Astrocyte of the spinal cord (primary cell): ENCODE results near the gene GRIK1.

Experiments
- DNase-seq: peaks from one replicate; pipeline ENCODE4 v3.0.0; 2011; ENCODE audit warnings: low read depth, low spot score
- H3K4me3 ChIP-seq: 2 replicates; pipeline ENCODE4 v1.5.1; 2011; ENCODE audit warnings: low read depth, mild to moderate bottlenecking, low read length, moderate library complexity
- in situ Hi-C: cut with HindIII; loops from 2 replicates; pipeline ENCODE4 v1.10.0; 2017; ENCODE audit warnings: low sequenced_read_pairs
- TF ChIP-seq, protein P1 (sequence below): IDR thresholded peaks from 2 replicates; pipeline ENCODE4 v1.5.1; 2012; ENCODE audit warnings: low read depth, mild to moderate bottlenecking, low read length, inconsistent platforms

GRIK1 gene

GRCh38 chr21:29738730-29739129 is 201.1 kb downstream of the GRIK1 start:
- TF ChIP-seq, protein P1, sequence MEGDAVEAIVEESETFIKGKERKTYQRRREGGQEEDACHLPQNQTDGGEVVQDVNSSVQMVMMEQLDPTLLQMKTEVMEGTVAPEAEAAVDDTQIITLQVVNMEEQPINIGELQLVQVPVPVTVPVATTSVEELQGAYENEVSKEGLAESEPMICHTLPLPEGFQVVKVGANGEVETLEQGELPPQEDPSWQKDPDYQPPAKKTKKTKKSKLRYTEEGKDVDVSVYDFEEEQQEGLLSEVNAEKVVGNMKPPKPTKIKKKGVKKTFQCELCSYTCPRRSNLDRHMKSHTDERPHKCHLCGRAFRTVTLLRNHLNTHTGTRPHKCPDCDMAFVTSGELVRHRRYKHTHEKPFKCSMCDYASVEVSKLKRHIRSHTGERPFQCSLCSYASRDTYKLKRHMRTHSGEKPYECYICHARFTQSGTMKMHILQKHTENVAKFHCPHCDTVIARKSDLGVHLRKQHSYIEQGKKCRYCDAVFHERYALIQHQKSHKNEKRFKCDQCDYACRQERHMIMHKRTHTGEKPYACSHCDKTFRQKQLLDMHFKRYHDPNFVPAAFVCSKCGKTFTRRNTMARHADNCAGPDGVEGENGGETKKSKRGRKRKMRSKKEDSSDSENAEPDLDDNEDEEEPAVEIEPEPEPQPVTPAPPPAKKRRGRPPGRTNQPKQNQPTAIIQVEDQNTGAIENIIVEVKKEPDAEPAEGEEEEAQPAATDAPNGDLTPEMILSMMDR = no peak
- no peak overlapping the region for H3K4me3 ChIP-seq
- in situ Hi-C loops = no loop called here
- DNase-seq = no peak

GRCh38 chr21:29737186-29737585 is 202.6 kb downstream of the GRIK1 start:
- in situ Hi-C loops = no loop called here
- TF ChIP-seq, protein P1 = no peak
- DNase-seq = no peak
- H3K4me3 ChIP-seq = no peak overlapping the region

- H3K4me3 ChIP-seq = no peak overlapping the region
- DNase-seq = no peak
- TF ChIP-seq, protein P1 = no peak
- in situ Hi-C loops = no loop called here
Measured at GRCh38 chr21:29730281-29730680, 209.5 kb downstream of the GRIK1 start.

DNA sequence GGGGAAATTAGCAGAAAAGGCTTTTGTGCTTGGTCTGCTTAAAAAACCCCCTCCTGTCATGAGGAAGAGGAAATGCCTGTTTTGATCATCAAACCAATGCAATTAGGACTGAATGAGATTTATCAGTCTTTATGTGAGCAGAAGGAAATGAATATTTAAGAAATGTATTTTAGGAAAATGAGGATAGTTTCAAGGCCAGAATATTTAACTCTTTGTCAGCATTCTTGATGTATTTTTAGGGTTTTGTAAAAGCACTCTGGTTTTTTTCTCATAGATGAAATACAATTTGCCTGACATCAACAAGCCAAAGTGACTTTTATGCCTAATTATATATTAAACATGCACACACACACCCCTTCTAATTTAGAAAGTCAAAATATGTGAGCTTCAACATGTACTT is 213.8 kb downstream of the GRIK1 start:
- no peak overlapping the region for H3K4me3 ChIP-seq
- TF ChIP-seq, protein P1 = no peak
- in situ Hi-C loops = no loop called here
- DNase-seq = no peak

- no peak for DNase-seq
- in situ Hi-C loops = no loop called here
- TF ChIP-seq, protein P1 = no peak
- H3K4me3 ChIP-seq = no peak overlapping the region
Measured at GRCh38 chr21:29725025-29725736, 214.6 kb downstream of the GRIK1 start.

- H3K4me3 ChIP-seq = no peak overlapping the region
- in situ Hi-C loops = no loop called here
- DNase-seq = no peak
- TF ChIP-seq, protein P1 = no peak
Measured at GRCh38 chr21:29721964-29722363, 217.8 kb downstream of the GRIK1 start.
